IMR-90 (cell line): ENCODE data around the gene RMI1. TPM values are rescaled to one million over a fixed set of nuclear protein-coding genes. Genes with fewer than 3 reads are reported as not detected.

Source experiments
- ATAC-seq: fragments of 200-7000 bp; cut with Tn5 transposase; 2 replicates; pipeline ENCODE4 v1.9.1; 2020; ENCODE audit warnings: low read depth, mild to moderate bottlenecking, moderate library complexity
- BruUV-seq: library from RNA; stranded (reverse); fragments of 400-500 nt; replicated peaks from 2 replicates; lab custom pipeline; 2021; lab: Mats Ljungman, UMichigan
- CTCF ChIA-PET: fragments of 300-600 bp; formaldehyde crosslinking; extraction: SDS; loops from one replicate; lab custom pipeline; 2021; ENCODE audit warnings: antibody characterized with exemption; lab: Yijun Ruan, JAX
- POLR2A ChIA-PET: fragments of 300-600 bp; sonication (Branson Sonifier 250); formaldehyde crosslinking; loops from one replicate; lab custom pipeline; 2022; ENCODE audit warnings: antibody characterized with exemption; ENCODE audit not compliant: unreplicated experiment; lab: Charles Lee
- DNase-seq: peaks from one replicate; pipeline ENCODE4 v3.0.0; 2013
- H2AFZ ChIP-seq: replicated peaks from 2 replicates; pipeline ENCODE3; 2013; ENCODE audit warnings: low read length, mild to moderate bottlenecking; ENCODE audit not compliant: poor library complexity
- H2AK5ac ChIP-seq: 2 replicates; pipeline ENCODE4 v1.6.1; 2013; ENCODE audit warnings: low read depth, low read length, inconsistent platforms
- H2AK9ac ChIP-seq: replicated peaks from 2 replicates; pipeline ENCODE3; 2013; ENCODE audit warnings: mild to moderate bottlenecking, low read depth, low read length, moderate library complexity; ENCODE audit not compliant: poor library complexity
- H2BK120ac ChIP-seq: 2 replicates; pipeline ENCODE4 v1.6.1; 2013; ENCODE audit warnings: low read depth, low read length, inconsistent platforms
- H2BK15ac ChIP-seq: 3 replicates; pipeline ENCODE4 v1.6.1; 2013; ENCODE audit warnings: low read depth, low read length, inconsistent platforms
- H2BK20ac ChIP-seq: 2 replicates; pipeline ENCODE4 v1.6.1; 2013; ENCODE audit warnings: low read depth, mild to moderate bottlenecking, inconsistent platforms, low read length, moderate library complexity
- H2BK5ac ChIP-seq: 2 replicates; pipeline ENCODE4 v1.6.1; 2013; ENCODE audit warnings: mild to moderate bottlenecking, low read depth, low read length, inconsistent platforms; ENCODE audit not compliant: poor library complexity, severe bottlenecking
- H3K14ac ChIP-seq: replicated peaks from 2 replicates; pipeline ENCODE4 v1.6.1; 2013; ENCODE audit warnings: low read depth, low read length, inconsistent platforms
- H3K18ac ChIP-seq: 2 replicates; pipeline ENCODE4 v1.6.1; 2013; ENCODE audit warnings: low read depth, low read length, control low read depth
- H3K23ac ChIP-seq: 2 replicates; pipeline ENCODE4 v1.6.1; 2013; ENCODE audit warnings: low read depth, low read length, inconsistent platforms
- H3K27ac ChIP-seq: 2 replicates; pipeline ENCODE4 v1.5.1; 2013; ENCODE audit warnings: mild to moderate bottlenecking, control low read depth, low read length; ENCODE audit not compliant: insufficient read depth
- H3K27me3 ChIP-seq: 2 replicates; pipeline ENCODE4 v1.6.1; 2013; ENCODE audit warnings: low read length; ENCODE audit not compliant: control insufficient read depth, insufficient read depth
- H3K36me3 ChIP-seq: 2 replicates; pipeline ENCODE4 v1.6.1; 2013; ENCODE audit warnings: low read length, mixed read lengths; ENCODE audit not compliant: control insufficient read depth, insufficient read depth
- H3K4ac ChIP-seq: 2 replicates; pipeline ENCODE4 v1.6.1; 2013; ENCODE audit warnings: low read depth, low read length, inconsistent platforms
- H3K4me1 ChIP-seq: 2 replicates; pipeline ENCODE4 v1.6.1; 2013; ENCODE audit warnings: low read length, mixed read lengths; ENCODE audit not compliant: control insufficient read depth, insufficient read depth
- H3K4me2 ChIP-seq: 2 replicates; pipeline ENCODE4 v1.6.1; 2013; ENCODE audit warnings: low read depth, mild to moderate bottlenecking, control low read depth, low read length, moderate library complexity
- H3K4me3 ChIP-seq: 2 replicates; pipeline ENCODE4 v1.5.1; 2013; ENCODE audit warnings: low read depth, mild to moderate bottlenecking, control low read depth, low read length, moderate library complexity; ENCODE audit not compliant: insufficient read depth
- H3K56ac ChIP-seq: 2 replicates; pipeline ENCODE4 v1.6.1; 2013; ENCODE audit warnings: low read length, inconsistent platforms; ENCODE audit not compliant: insufficient read depth; ENCODE audit errors: extremely low read depth
- H3K79me1 ChIP-seq, 2 experiments: 2 replicates each; pipeline ENCODE4 v1.6.1; 2013; ENCODE audit warnings: low read length in 2 of 2, inconsistent platforms in 1 of 2, low read depth in 1 of 2
- H3K9ac ChIP-seq: 2 replicates; pipeline ENCODE4 v1.6.1; 2013; ENCODE audit warnings: low read depth, low read length, control low read depth
- H3K9me1 ChIP-seq: 2 replicates; pipeline ENCODE4 v1.6.1; 2013; ENCODE audit warnings: low read length, inconsistent platforms; ENCODE audit not compliant: insufficient read depth
- H3K9me3 ChIP-seq: 2 replicates; pipeline ENCODE4 v1.6.1; 2013; ENCODE audit warnings: low read length; ENCODE audit not compliant: control insufficient read depth, insufficient read depth
- H4K20me1 ChIP-seq: 2 replicates; pipeline ENCODE4 v1.6.1; 2013; ENCODE audit warnings: low read length, inconsistent platforms; ENCODE audit not compliant: insufficient read depth
- H4K5ac ChIP-seq: 2 replicates; pipeline ENCODE4 v1.6.1; 2013; ENCODE audit warnings: mild to moderate bottlenecking, low read depth, low read length, control low read depth
- H4K8ac ChIP-seq, 2 experiments: 2 replicates each; pipeline ENCODE4 v1.6.1; 2013; ENCODE audit warnings: low read depth in 2 of 2, low read length in 2 of 2, control low read depth in 1 of 2, inconsistent platforms in 1 of 2
- H4K91ac ChIP-seq: 2 replicates; pipeline ENCODE4 v1.6.1; 2013; ENCODE audit warnings: low read depth, low read length, inconsistent platforms; ENCODE audit not compliant: insufficient read depth
- BHLHE40 ChIP-seq: fragments of 150-350 bp; IDR thresholded peaks from 2 replicates; pipeline ENCODE4 v1.6.1; 2016; ENCODE audit warnings: mild to moderate bottlenecking, low read depth, low read length
- CEBPB ChIP-seq: IDR thresholded peaks from 2 replicates; pipeline ENCODE4 v1.6.1; 2012; ENCODE audit warnings: low read depth, low read length, improper control_type of control experiment
- CHD1 ChIP-seq: IDR thresholded peaks from 2 replicates; pipeline ENCODE4 v1.6.1; 2012; ENCODE audit warnings: low read depth, low read length, improper control_type of control experiment
- FOS ChIP-seq: fragments of 150-350 bp; IDR thresholded peaks from 2 replicates; pipeline ENCODE4 v1.6.1; 2016; ENCODE audit warnings: low read depth, low read length
- MAFK ChIP-seq: IDR thresholded peaks from 2 replicates; pipeline ENCODE4 v1.6.1; 2012; ENCODE audit warnings: low read depth, low read length, improper control_type of control experiment
- MAZ ChIP-seq: IDR thresholded peaks from 2 replicates; pipeline ENCODE4 v1.6.1; 2012; ENCODE audit warnings: low read depth, mild to moderate bottlenecking, low read length, improper control_type of control experiment, moderate library complexity, borderline replicate concordance
- MXI1 ChIP-seq: IDR thresholded peaks from 2 replicates; pipeline ENCODE4 v1.6.1; 2012; ENCODE audit warnings: low read depth, mild to moderate bottlenecking, low read length, moderate library complexity, borderline replicate concordance
- NFE2L2 ChIP-seq: fragments of 150-350 bp; IDR thresholded peaks from 2 replicates; pipeline ENCODE4 v1.6.1; 2016; ENCODE audit warnings: low read depth, mild to moderate bottlenecking, low read length
- POLR2A ChIP-seq: IDR thresholded peaks from 2 replicates; pipeline ENCODE4 v1.6.1; 2012; ENCODE audit warnings: mild to moderate bottlenecking, low read depth, low read length
- RAD21 ChIP-seq: IDR thresholded peaks from 2 replicates; pipeline ENCODE4 v1.6.1; 2012; ENCODE audit warnings: low read length, improper control_type of control experiment
- RCOR1 ChIP-seq: IDR thresholded peaks from 2 replicates; pipeline ENCODE4 v1.6.1; 2012; ENCODE audit warnings: mild to moderate bottlenecking, low read length, improper control_type of control experiment; ENCODE audit not compliant: insufficient replicate concordance
- RFX5 ChIP-seq: IDR thresholded peaks from 2 replicates; pipeline ENCODE4 v1.8.0; 2012; ENCODE audit warnings: low read depth, mild to moderate bottlenecking, low read length, moderate library complexity
- SMC3 ChIP-seq: fragments of 150-350 bp; IDR thresholded peaks from 2 replicates; pipeline ENCODE4 v1.6.1; 2016; ENCODE audit warnings: low read depth, mild to moderate bottlenecking, antibody characterized with exemption, low read length, moderate library complexity
- WGBS, 2 experiments: methylation state at CpG; one replicate each; pipeline versions ENCODE4 v1.1.5 to v1.1.7; 2013; ENCODE audit warnings: missing lambda C conversion rate in 2 of 2; ENCODE audit not compliant: insufficient read length in 1 of 2; ENCODE audit errors: extremely low coverage in 2 of 2; 5-methylcytosine and 5-hydroxymethylcytosine counted together
- dilution Hi-C: fragments of 300-500 bp; cut with HindIII; formaldehyde crosslinking; loops from one replicate; pipeline ENCODE4 v1.14.3; 2018; ENCODE audit warnings: low sequenced_read_pairs; ENCODE audit not compliant: unreplicated experiment
- in situ Hi-C: fragments of 300-500 bp; cut with MboI; formaldehyde crosslinking; loops from 3 replicates; pipeline ENCODE4 v1.14.3; 2019; ENCODE audit warnings: low sequenced_read_pairs, inconsistent platforms, mixed read lengths
- intact Hi-C: fragments of 100-400 bp; cut with micrococcal nuclease; formaldehyde crosslinking; loops from 2 replicates; pipeline ENCODE4 v1.10.0; 2022
- polyA plus RNA-seq, 3 experiments: library from polyadenylated mRNA; depleted of rRNA; stranded (reverse); fragments of >200 nt; gene quantifications; 2 replicates each; pipeline ENCODE4 v1.2.3, GENCODE V29; 2012; ENCODE audit warnings: low replicate concordance in 1 of 3
- total RNA-seq: library from RNA; depleted of rRNA; stranded (reverse); fragments of >200 nt; gene quantifications from 2 replicates; pipeline ENCODE4 v1.2.3, GENCODE V29; 2012
- TF ChIP-seq, protein P1 (sequence below): fragments of 150-350 bp; IDR thresholded peaks from 2 replicates; pipeline ENCODE4 v1.6.1; 2016; ENCODE audit warnings: low read depth, mild to moderate bottlenecking, low read length, moderate library complexity, borderline replicate concordance
- TF ChIP-seq, protein P2 (sequence below): conservative IDR thresholded peaks from 2 replicates; pipeline ENCODE4 v1.5.1; 2012; ENCODE audit warnings: mild to moderate bottlenecking, low read depth, low read length, improper control_type of control experiment
- TF ChIP-seq, protein P3 (sequence below): fragments of 150-350 bp; IDR thresholded peaks from 2 replicates; pipeline ENCODE4 v1.6.1; 2017; ENCODE audit warnings: mild to moderate bottlenecking, antibody characterized with exemption, low read length, low read depth

Gene RMI1
- total and polyA plus RNA-seq, 2 of the 4 experiments (the other 2 are of a cell fraction) = 4.4 to 6.8 TPM

DNA sequence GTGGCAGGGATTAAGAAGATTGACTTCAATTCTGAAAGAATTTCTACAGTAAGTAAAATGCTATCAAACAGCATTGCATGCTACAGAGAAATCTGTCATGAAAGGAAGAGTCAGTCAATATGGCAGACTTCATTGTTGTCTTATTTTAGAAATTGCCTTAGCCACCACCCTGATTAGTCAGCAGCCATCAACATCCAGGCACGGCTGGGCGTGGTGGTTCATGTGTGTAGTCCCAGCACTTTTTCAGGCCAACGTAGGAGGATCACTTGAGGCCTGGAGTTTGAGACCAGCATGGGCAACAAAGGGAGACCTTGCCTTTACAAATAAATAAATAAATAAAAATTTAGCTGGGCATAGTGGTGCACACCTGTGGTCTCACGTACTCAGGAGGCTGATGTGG, 46.6 kb downstream of the RMI1 start:
- ATAC-seq = no peak

More for the DNA sequence above, 46.6 kb downstream of the RMI1 start:
- Histone ChIP-seq H3K27ac (no peak overlapping the region), H3K56ac (no peak overlapping the region), H3K9me1 (no peaks in the 10 kb centered on the region), H2AK5ac (no peak overlapping the region), H4K20me1 (no peaks in the 10 kb centered on the region), H4K8ac (no peak overlapping the region), H3K4me3 (no peak overlapping the region), H2AK9ac (no peak overlapping the region), H3K79me1 (no peaks in the 10 kb centered on the region), H2BK5ac (no peak overlapping the region), H4K91ac (no peak overlapping the region), H2BK15ac (no peak overlapping the region), H2AFZ (no peak overlapping the region), H3K23ac (no peak overlapping the region), H3K4me1 (no peaks in the 10 kb centered on the region), H3K4ac (no peak overlapping the region), H4K5ac (no peak overlapping the region), H3K27me3 (no peaks in the 10 kb centered on the region), H2BK120ac (no peak overlapping the region), H2BK20ac (no peak overlapping the region), H3K14ac (no peak overlapping the region), H3K18ac (no peak overlapping the region), H3K36me3 (no peaks in the 10 kb centered on the region), H3K9ac (no peak overlapping the region), H3K9me3 (no peaks in the 10 kb centered on the region), H3K4me2 (no peak overlapping the region)
- dilution Hi-C loops = no loop called here
- intact Hi-C loops = no loop called here
- no peak for DNase-seq
- no CpG with 5 or more reads among the region's 4 CpGs for WGBS, 2 experiments
- TF ChIP-seq RCOR1 (no peak), MAFK (no peak), RFX5 (no peak), CEBPB (no peak), BHLHE40 (no peak), SMC3 (no peak), POLR2A (no peak), RAD21 (no peak), MXI1 (no peak), NFE2L2 (no peak), MAZ (no peak), FOS (no peak), CHD1 (no peak)
- TF ChIP-seq, protein P1, sequence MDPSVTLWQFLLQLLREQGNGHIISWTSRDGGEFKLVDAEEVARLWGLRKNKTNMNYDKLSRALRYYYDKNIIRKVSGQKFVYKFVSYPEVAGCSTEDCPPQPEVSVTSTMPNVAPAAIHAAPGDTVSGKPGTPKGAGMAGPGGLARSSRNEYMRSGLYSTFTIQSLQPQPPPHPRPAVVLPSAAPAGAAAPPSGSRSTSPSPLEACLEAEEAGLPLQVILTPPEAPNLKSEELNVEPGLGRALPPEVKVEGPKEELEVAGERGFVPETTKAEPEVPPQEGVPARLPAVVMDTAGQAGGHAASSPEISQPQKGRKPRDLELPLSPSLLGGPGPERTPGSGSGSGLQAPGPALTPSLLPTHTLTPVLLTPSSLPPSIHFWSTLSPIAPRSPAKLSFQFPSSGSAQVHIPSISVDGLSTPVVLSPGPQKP = no peak
- TF ChIP-seq, protein P2, sequence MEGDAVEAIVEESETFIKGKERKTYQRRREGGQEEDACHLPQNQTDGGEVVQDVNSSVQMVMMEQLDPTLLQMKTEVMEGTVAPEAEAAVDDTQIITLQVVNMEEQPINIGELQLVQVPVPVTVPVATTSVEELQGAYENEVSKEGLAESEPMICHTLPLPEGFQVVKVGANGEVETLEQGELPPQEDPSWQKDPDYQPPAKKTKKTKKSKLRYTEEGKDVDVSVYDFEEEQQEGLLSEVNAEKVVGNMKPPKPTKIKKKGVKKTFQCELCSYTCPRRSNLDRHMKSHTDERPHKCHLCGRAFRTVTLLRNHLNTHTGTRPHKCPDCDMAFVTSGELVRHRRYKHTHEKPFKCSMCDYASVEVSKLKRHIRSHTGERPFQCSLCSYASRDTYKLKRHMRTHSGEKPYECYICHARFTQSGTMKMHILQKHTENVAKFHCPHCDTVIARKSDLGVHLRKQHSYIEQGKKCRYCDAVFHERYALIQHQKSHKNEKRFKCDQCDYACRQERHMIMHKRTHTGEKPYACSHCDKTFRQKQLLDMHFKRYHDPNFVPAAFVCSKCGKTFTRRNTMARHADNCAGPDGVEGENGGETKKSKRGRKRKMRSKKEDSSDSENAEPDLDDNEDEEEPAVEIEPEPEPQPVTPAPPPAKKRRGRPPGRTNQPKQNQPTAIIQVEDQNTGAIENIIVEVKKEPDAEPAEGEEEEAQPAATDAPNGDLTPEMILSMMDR = no peak
- TF ChIP-seq, protein P3, sequence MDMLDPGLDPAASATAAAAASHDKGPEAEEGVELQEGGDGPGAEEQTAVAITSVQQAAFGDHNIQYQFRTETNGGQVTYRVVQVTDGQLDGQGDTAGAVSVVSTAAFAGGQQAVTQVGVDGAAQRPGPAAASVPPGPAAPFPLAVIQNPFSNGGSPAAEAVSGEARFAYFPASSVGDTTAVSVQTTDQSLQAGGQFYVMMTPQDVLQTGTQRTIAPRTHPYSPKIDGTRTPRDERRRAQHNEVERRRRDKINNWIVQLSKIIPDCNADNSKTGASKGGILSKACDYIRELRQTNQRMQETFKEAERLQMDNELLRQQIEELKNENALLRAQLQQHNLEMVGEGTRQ = no peak
- no TSS peak for BruUV-seq
- POLR2A ChIA-PET = no interaction called here
- CTCF ChIA-PET = no interaction called here
- in situ Hi-C loops = no loop called here
